Measurements from ENCODE around the gene CXCL16.
"Not testable (repeated sequence)": the region's sequence is repeated elsewhere in the genome, so short reads cannot be mapped to it uniquely, and the experiment has no call there.

CXCL16 gene

GRCh38 chr17:4696437-4696805 is 43.3 kb downstream of the CXCL16 start:
- Histone ChIP-seq H3K4me1 (ENCODE audit: low read depth, poor library complexity, severe bottlenecking) (peaks cover 19% of the 10 kb centered on the region), H3K4me3 (IDR thresholded peaks at IDR 0.05; ENCODE audit: insufficient read depth, low read depth, low read length) (no peak overlapping the region), H2AFZ (ENCODE audit: low read depth) (no peak overlapping the region), H3K79me2 (ENCODE audit: insufficient read depth, low read depth) (no peaks in the 10 kb centered on the region), H3K9ac (no peak overlapping the region), H3K36me3 (ENCODE audit: insufficient read depth) (no peaks in the 10 kb centered on the region), H3K27ac (no peak overlapping the region), H4K20me1 (ENCODE audit: insufficient read depth) (no peaks in the 10 kb centered on the region), H3K27me3 (ENCODE audit: insufficient read depth, low read depth) (no peaks in the 10 kb centered on the region), H3K4me2 (no peak overlapping the region)
- no peak for TF ChIP-seq CTCF (conservative IDR thresholded peaks at IDR 0.05; ENCODE audit: low read depth, low read length)

GRCh38 chr17:4693416-4693815 is 46.3 kb downstream of the CXCL16 start:
- Histone ChIP-seq H3K27ac (no peak overlapping the region), H3K4me2 (no peak overlapping the region), H3K4me3 (IDR thresholded peaks at IDR 0.05; ENCODE audit: insufficient read depth, low read depth, low read length) (no peak overlapping the region), H3K9ac (no peak overlapping the region), H2AFZ (ENCODE audit: low read depth) (no peak overlapping the region), H3K79me2 (ENCODE audit: insufficient read depth, low read depth) (no peaks in the 10 kb centered on the region), H3K27me3 (ENCODE audit: insufficient read depth, low read depth) (no peaks in the 10 kb centered on the region), H3K4me1 (ENCODE audit: low read depth, poor library complexity, severe bottlenecking) (peaks cover 19% of the 10 kb centered on the region), H4K20me1 (ENCODE audit: insufficient read depth) (no peaks in the 10 kb centered on the region), H3K36me3 (ENCODE audit: insufficient read depth) (no peaks in the 10 kb centered on the region)
- TF ChIP-seq CTCF (conservative IDR thresholded peaks at IDR 0.05; ENCODE audit: low read depth, low read length), result no peak

- H3K9ac ChIP-seq, result no peak overlapping the region
- no peak overlapping the region for H3K4me2 ChIP-seq
- H4K20me1 ChIP-seq (ENCODE audit: insufficient read depth), result no peaks in the 10 kb centered on the region
- H3K27ac ChIP-seq, result no peak overlapping the region
- no peaks in the 10 kb centered on the region for H3K79me2 ChIP-seq (ENCODE audit: insufficient read depth, low read depth)
- H3K27me3 ChIP-seq (ENCODE audit: insufficient read depth, low read depth), result no peaks in the 10 kb centered on the region
- no peak overlapping the region for H3K4me3 ChIP-seq (IDR thresholded peaks at IDR 0.05; ENCODE audit: insufficient read depth, low read depth, low read length)
- peaks cover 18% of the 10 kb centered on the region for H3K4me1 ChIP-seq (ENCODE audit: low read depth, poor library complexity, severe bottlenecking)
- no peaks in the 10 kb centered on the region for H3K36me3 ChIP-seq (ENCODE audit: insufficient read depth)
- TF ChIP-seq CTCF (conservative IDR thresholded peaks at IDR 0.05; ENCODE audit: low read depth, low read length), result no peak
- no peak overlapping the region for H2AFZ ChIP-seq (ENCODE audit: low read depth)
Observed at GRCh38 chr17:4691686-4692085, 48.0 kb downstream of the CXCL16 start.

- H3K4me2 ChIP-seq, result no peak overlapping the region
- H4K20me1 ChIP-seq (ENCODE audit: insufficient read depth), result no peaks in the 10 kb centered on the region
- H3K27me3 ChIP-seq (ENCODE audit: insufficient read depth, low read depth), result no peaks in the 10 kb centered on the region
- H3K27ac ChIP-seq, result no peak overlapping the region
- TF ChIP-seq CTCF (conservative IDR thresholded peaks at IDR 0.05; ENCODE audit: low read depth, low read length), result no peak
- no peak overlapping the region for H3K9ac ChIP-seq
- peaks cover 10% of the 10 kb centered on the region for H3K4me1 ChIP-seq (ENCODE audit: low read depth, poor library complexity, severe bottlenecking)
- no peak overlapping the region for H3K4me3 ChIP-seq (IDR thresholded peaks at IDR 0.05; ENCODE audit: insufficient read depth, low read depth, low read length)
- H3K79me2 ChIP-seq (ENCODE audit: insufficient read depth, low read depth), result no peaks in the 10 kb centered on the region
- no peaks in the 10 kb centered on the region for H3K36me3 ChIP-seq (ENCODE audit: insufficient read depth)
- no peak overlapping the region for H2AFZ ChIP-seq (ENCODE audit: low read depth)
Observed at GRCh38 chr17:4690745-4691144, 49.0 kb downstream of the CXCL16 start.

DNA sequence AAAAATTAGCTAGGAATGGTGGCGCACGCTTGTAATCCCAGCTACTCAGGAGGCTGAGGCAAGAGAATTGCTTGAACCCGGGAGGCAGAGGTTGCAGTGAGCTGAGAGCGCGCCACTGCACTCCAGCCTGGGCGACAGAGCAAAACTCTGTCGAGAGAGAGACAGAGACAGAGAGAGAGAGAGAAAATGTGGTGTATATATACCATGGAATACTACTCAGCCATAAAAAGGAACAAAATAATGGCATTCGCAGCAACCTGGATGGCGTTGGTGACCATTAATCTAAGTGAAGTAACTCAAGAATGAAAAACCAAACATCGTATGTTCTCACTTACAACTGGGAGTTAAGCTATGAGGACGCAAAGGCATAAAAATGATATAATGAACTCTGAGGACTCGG is 49.9 kb downstream of the CXCL16 start:
- H3K27me3 ChIP-seq (ENCODE audit: insufficient read depth, low read depth); H3K4me3 ChIP-seq (IDR thresholded peaks at IDR 0.05; ENCODE audit: insufficient read depth, low read depth, low read length); H3K27ac ChIP-seq; H3K4me2 ChIP-seq; H3K36me3 ChIP-seq (ENCODE audit: insufficient read depth); H3K4me1 ChIP-seq (ENCODE audit: low read depth, poor library complexity, severe bottlenecking); H4K20me1 ChIP-seq (ENCODE audit: insufficient read depth); H2AFZ ChIP-seq (ENCODE audit: low read depth); H3K79me2 ChIP-seq (ENCODE audit: insufficient read depth, low read depth); H3K9ac ChIP-seq: not testable (repeated sequence)

GRCh38 chr17:4683739-4684138 is 56.0 kb downstream of the CXCL16 start:
- H3K9ac ChIP-seq; H3K4me3 ChIP-seq (IDR thresholded peaks at IDR 0.05; ENCODE audit: insufficient read depth, low read depth, low read length); H3K79me2 ChIP-seq (ENCODE audit: insufficient read depth, low read depth); H3K4me2 ChIP-seq; H3K27me3 ChIP-seq (ENCODE audit: insufficient read depth, low read depth); H2AFZ ChIP-seq (ENCODE audit: low read depth); H3K4me1 ChIP-seq (ENCODE audit: low read depth, poor library complexity, severe bottlenecking); H3K36me3 ChIP-seq (ENCODE audit: insufficient read depth); H3K27ac ChIP-seq; H4K20me1 ChIP-seq (ENCODE audit: insufficient read depth): not testable (repeated sequence)

Data from KMS-11 (cell line).